Esophagus muscularis mucosa (tissue), 3 donors: ENCODE data around the gene CSNK2A3.

Source experiments
- POLR2AphosphoS5 ChIP-seq, 2 donors: sonication (generic); formaldehyde crosslinking; IDR thresholded peaks; one replicate each; pipeline ENCODE4 v1.6.1; 2017; ENCODE audit warnings: antibody characterized with exemption in 2 of 2
- TF ChIP-seq, protein P1 (sequence below), 3 experiments: fragments of 200-600 bp in 2 of 3; fragments of 450-650 bp in 1 of 3; sonication (generic) in 2 of 3; IDR thresholded peaks; one replicate each; pipeline ENCODE4 v1.5.1; 2017 to 2019; ENCODE audit warnings: antibody characterized with exemption in 3 of 3, mild to moderate bottlenecking in 2 of 3, moderate library complexity in 1 of 3

DNA sequence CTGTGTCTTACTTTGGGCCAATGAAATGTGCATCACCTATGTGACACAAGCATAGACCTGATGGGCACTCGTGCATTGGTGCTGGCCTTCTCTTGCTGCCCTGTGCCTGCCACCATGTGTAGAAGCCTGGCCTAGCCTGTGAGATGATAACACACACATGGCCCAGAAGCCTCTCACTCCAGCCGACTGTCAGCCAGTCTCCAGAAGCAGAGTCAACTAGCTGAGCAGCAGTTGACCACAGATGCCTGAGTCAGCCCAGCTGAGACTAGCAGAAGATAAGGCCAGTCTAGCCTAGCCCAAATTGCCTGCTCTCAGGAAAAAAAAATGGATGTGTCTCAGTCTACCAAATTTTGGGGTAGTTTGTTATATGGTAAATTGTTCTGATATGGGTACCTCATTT is 46.2 kb downstream of the CSNK2A3 start:
- TF ChIP-seq POLR2AphosphoS5 (IDR thresholded peaks at IDR 0.05): no peak
- TF ChIP-seq, protein P1, sequence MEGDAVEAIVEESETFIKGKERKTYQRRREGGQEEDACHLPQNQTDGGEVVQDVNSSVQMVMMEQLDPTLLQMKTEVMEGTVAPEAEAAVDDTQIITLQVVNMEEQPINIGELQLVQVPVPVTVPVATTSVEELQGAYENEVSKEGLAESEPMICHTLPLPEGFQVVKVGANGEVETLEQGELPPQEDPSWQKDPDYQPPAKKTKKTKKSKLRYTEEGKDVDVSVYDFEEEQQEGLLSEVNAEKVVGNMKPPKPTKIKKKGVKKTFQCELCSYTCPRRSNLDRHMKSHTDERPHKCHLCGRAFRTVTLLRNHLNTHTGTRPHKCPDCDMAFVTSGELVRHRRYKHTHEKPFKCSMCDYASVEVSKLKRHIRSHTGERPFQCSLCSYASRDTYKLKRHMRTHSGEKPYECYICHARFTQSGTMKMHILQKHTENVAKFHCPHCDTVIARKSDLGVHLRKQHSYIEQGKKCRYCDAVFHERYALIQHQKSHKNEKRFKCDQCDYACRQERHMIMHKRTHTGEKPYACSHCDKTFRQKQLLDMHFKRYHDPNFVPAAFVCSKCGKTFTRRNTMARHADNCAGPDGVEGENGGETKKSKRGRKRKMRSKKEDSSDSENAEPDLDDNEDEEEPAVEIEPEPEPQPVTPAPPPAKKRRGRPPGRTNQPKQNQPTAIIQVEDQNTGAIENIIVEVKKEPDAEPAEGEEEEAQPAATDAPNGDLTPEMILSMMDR (IDR thresholded peaks at IDR 0.05): no peak
